GM23338 (cell line): ENCODE results near the gene ZFYVE27. TPM values are rescaled to one million over a fixed set of nuclear protein-coding genes. Genes with fewer than 3 reads are reported as not detected.

Experiments used
- ATAC-seq: fragments of 200-7000 bp; cut with Tn5 transposase; 3 replicates; pipeline ENCODE4 v1.9.1; 2020
- DNase-seq: peaks from one replicate; pipeline ENCODE4 v3.0.0-alpha.2; 2015; ENCODE audit warnings: low spot score
- H2AFZ ChIP-seq: fragments of 200-600 bp; sonication (generic); 2 replicates; pipeline ENCODE4 v1.8.0; 2016; ENCODE audit warnings: antibody characterized with exemption, mild to moderate bottlenecking, moderate library complexity
- H3F3A ChIP-seq: fragments of 200-600 bp; sonication (generic); replicated peaks from 2 replicates; pipeline ENCODE4 v1.8.0; 2017; ENCODE audit warnings: antibody characterized with exemption, mixed run types, low read depth
- H3K27ac ChIP-seq: fragments of 200-600 bp; sonication (generic); 2 replicates; pipeline ENCODE4 v1.6.1; 2016; ENCODE audit warnings: low read depth
- H3K27me3 ChIP-seq: fragments of 200-600 bp; sonication (generic); 2 replicates; pipeline ENCODE4 v1.8.0; 2016; ENCODE audit warnings: mild to moderate bottlenecking, mixed run types, moderate library complexity; ENCODE audit not compliant: insufficient read depth
- H3K36me3 ChIP-seq: fragments of 200-600 bp; sonication (generic); 2 replicates; pipeline ENCODE4 v1.8.0; 2016; ENCODE audit warnings: mild to moderate bottlenecking; ENCODE audit not compliant: insufficient read depth
- H3K4me1 ChIP-seq: fragments of 200-600 bp; sonication (generic); 2 replicates; pipeline ENCODE4 v1.8.0; 2016; ENCODE audit warnings: mild to moderate bottlenecking, moderate library complexity; ENCODE audit not compliant: insufficient read depth
- H3K4me2 ChIP-seq: fragments of 200-600 bp; sonication (generic); 2 replicates; pipeline ENCODE4 v1.7.1; 2017; ENCODE audit warnings: mixed run types
- H3K4me3 ChIP-seq: fragments of 200-600 bp; sonication (generic); 2 replicates; pipeline ENCODE4 v1.6.1; 2016; ENCODE audit warnings: mixed run types
- H3K79me2 ChIP-seq: fragments of 200-600 bp; sonication (generic); replicated peaks from 2 replicates; pipeline ENCODE4 v1.8.0; 2017; ENCODE audit warnings: mild to moderate bottlenecking; ENCODE audit not compliant: insufficient read depth
- H3K9me2 ChIP-seq: fragments of 200-600 bp; sonication (generic); 2 replicates; pipeline ENCODE4 v1.8.0; 2017; ENCODE audit not compliant: insufficient read depth
- H4K20me1 ChIP-seq: fragments of 200-600 bp; sonication (generic); replicated peaks from 2 replicates; pipeline ENCODE4 v1.8.0; 2017; ENCODE audit warnings: mild to moderate bottlenecking; ENCODE audit not compliant: insufficient read depth
- H3K27ac Mint-ChIP-seq: 2 replicates; pipeline ENCODE4 v1.8.0; 2020; ENCODE audit warnings: inconsistent platforms, mild to moderate bottlenecking, moderate library complexity, mixed read lengths
- H3K27me3 Mint-ChIP-seq: 3 replicates; pipeline ENCODE4 v1.8.0; 2022; ENCODE audit warnings: low read depth, mild to moderate bottlenecking, moderate library complexity, mixed read lengths, inconsistent platforms; ENCODE audit not compliant: insufficient read depth, poor library complexity
- H3K36me3 Mint-ChIP-seq: 3 replicates; pipeline ENCODE4 v1.8.0; 2021; ENCODE audit warnings: low read depth, mild to moderate bottlenecking, inconsistent platforms, moderate library complexity, mixed read lengths
- H3K4me1 Mint-ChIP-seq: 3 replicates; pipeline ENCODE4 v1.8.0; 2020; ENCODE audit warnings: mild to moderate bottlenecking, inconsistent platforms, mixed read lengths
- H3K4me3 Mint-ChIP-seq: 3 replicates; pipeline ENCODE4 v1.8.0; 2021; ENCODE audit warnings: moderate library complexity, mild to moderate bottlenecking, inconsistent platforms, mixed read lengths
- H3K9me3 Mint-ChIP-seq: 3 replicates; pipeline ENCODE4 v1.8.0; 2020; ENCODE audit warnings: moderate library complexity, mild to moderate bottlenecking, inconsistent platforms, mixed read lengths
- CTCF ChIP-seq, 2 experiments: fragments of 200-600 bp in 1 of 2; sonication (generic) in 1 of 2; conservative IDR thresholded peaks; 2 replicates each; pipeline versions ENCODE4 v1.5.1 to v1.6.1; 2016 to 2017; ENCODE audit warnings: antibody characterized with exemption in 2 of 2, low read depth in 2 of 2, mild to moderate bottlenecking in 2 of 2, moderate library complexity in 1 of 2
- ETS1 ChIP-seq: IDR thresholded peaks from 2 replicates; pipeline ENCODE4 v1.6.1; 2016; ENCODE audit warnings: antibody characterized with exemption
- EZH2 ChIP-seq: fragments of 200-600 bp; sonication (generic); IDR thresholded peaks from one replicate; pipeline ENCODE4 v1.8.0; 2017; ENCODE audit warnings: antibody characterized with exemption, mild to moderate bottlenecking, low read depth; ENCODE audit not compliant: unreplicated experiment
- POLR2AphosphoS5 ChIP-seq: IDR thresholded peaks from 2 replicates; pipeline ENCODE4 v1.6.1; 2016; ENCODE audit warnings: antibody characterized with exemption, low read depth
- STAT1 ChIP-seq: IDR thresholded peaks from one replicate; pipeline ENCODE4 v1.6.1; 2016; ENCODE audit warnings: antibody characterized with exemption; ENCODE audit not compliant: unreplicated experiment
- polyA plus RNA-seq: library from polyadenylated mRNA; unstranded; fragments of >200 nt; fragmentation: Nextera tagmentation; extraction: Ambion mirVana; gene quantifications from 2 replicates; pipeline ENCODE4 v1.2.1, GENCODE V29; 2016
- total RNA-seq: library from RNA; depleted of rRNA; stranded (reverse); fragments of >200 nt; shearing (Covaris generic); gene quantifications from 2 replicates; pipeline ENCODE4 v1.2.3, GENCODE V29; 2014
- TF ChIP-seq, protein P1 (sequence below): IDR thresholded peaks from one replicate; pipeline ENCODE4 v1.6.1; 2018; ENCODE audit warnings: antibody characterized with exemption; ENCODE audit not compliant: unreplicated experiment

The ZFYVE27 gene
- total and polyA plus RNA-seq, 2 experiments from 2014 or later, result 15.0 to 25.8 TPM

GRCh38 chr10:97788552-97789442 is 51.9 kb downstream of the ZFYVE27 start:
- Mint-ChIP-seq H3K9me3 (no peaks in the 10 kb centered on the region; the same call in 2 of the 3 replicates), H3K36me3 (no peaks in the 10 kb centered on the region), H3K27me3 (peaks cover 11% of the 10 kb centered on the region), H3K4me3 (no peak overlapping the region), H3K4me1 (peaks cover 8% of the 10 kb centered on the region; the same call in 2 of the 3 replicates), H3K27ac (no peak overlapping the region)
- Histone ChIP-seq H3K9me2 (no peaks in the 10 kb centered on the region), H3F3A (no peaks in the 10 kb centered on the region), H3K4me1 (no peaks in the 10 kb centered on the region; the same call in 1 of the 2 replicates), H3K4me3 (no peak overlapping the region), H3K36me3 (no peaks in the 10 kb centered on the region), H3K4me2 (no peak overlapping the region), H4K20me1 (no peaks in the 10 kb centered on the region; the same call in 1 of the 2 replicates), H2AFZ (peak overlapping the region; percentile 74; the same call in 1 of the 2 replicates), H3K27ac (no peak overlapping the region), H3K27me3 (no peaks in the 10 kb centered on the region), H3K79me2 (no peaks in the 10 kb centered on the region)
- ATAC-seq, result peak; percentile 42
- TF ChIP-seq POLR2AphosphoS5, result no peak
- no peak for TF ChIP-seq EZH2
- TF ChIP-seq STAT1, result no peak
- no peak for TF ChIP-seq ETS1
- TF ChIP-seq, protein P1, sequence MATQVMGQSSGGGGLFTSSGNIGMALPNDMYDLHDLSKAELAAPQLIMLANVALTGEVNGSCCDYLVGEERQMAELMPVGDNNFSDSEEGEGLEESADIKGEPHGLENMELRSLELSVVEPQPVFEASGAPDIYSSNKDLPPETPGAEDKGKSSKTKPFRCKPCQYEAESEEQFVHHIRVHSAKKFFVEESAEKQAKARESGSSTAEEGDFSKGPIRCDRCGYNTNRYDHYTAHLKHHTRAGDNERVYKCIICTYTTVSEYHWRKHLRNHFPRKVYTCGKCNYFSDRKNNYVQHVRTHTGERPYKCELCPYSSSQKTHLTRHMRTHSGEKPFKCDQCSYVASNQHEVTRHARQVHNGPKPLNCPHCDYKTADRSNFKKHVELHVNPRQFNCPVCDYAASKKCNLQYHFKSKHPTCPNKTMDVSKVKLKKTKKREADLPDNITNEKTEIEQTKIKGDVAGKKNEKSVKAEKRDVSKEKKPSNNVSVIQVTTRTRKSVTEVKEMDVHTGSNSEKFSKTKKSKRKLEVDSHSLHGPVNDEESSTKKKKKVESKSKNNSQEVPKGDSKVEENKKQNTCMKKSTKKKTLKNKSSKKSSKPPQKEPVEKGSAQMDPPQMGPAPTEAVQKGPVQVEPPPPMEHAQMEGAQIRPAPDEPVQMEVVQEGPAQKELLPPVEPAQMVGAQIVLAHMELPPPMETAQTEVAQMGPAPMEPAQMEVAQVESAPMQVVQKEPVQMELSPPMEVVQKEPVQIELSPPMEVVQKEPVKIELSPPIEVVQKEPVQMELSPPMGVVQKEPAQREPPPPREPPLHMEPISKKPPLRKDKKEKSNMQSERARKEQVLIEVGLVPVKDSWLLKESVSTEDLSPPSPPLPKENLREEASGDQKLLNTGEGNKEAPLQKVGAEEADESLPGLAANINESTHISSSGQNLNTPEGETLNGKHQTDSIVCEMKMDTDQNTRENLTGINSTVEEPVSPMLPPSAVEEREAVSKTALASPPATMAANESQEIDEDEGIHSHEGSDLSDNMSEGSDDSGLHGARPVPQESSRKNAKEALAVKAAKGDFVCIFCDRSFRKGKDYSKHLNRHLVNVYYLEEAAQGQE, result no peak
- TF ChIP-seq CTCF (conservative IDR thresholded peaks at IDR 0.05; ENCODE audit: low read depth in 2 of 2), result 0 out of 4 replicates have a peak, but pooled peaks of 1 of the 2 experiments have one; percentile 8
- no peak for DNase-seq
